CD4-positive, alpha-beta T cell treated with Interferon alpha-2 for 1 hour (primary cell): Measurements from ENCODE around the gene FOXP1.

Source experiments
- DNase-seq, 2 donors: peaks; one replicate each; pipeline ENCODE4 v3.0.0-alpha.2; 2020 to 2022

The FOXP1 gene

DNA sequence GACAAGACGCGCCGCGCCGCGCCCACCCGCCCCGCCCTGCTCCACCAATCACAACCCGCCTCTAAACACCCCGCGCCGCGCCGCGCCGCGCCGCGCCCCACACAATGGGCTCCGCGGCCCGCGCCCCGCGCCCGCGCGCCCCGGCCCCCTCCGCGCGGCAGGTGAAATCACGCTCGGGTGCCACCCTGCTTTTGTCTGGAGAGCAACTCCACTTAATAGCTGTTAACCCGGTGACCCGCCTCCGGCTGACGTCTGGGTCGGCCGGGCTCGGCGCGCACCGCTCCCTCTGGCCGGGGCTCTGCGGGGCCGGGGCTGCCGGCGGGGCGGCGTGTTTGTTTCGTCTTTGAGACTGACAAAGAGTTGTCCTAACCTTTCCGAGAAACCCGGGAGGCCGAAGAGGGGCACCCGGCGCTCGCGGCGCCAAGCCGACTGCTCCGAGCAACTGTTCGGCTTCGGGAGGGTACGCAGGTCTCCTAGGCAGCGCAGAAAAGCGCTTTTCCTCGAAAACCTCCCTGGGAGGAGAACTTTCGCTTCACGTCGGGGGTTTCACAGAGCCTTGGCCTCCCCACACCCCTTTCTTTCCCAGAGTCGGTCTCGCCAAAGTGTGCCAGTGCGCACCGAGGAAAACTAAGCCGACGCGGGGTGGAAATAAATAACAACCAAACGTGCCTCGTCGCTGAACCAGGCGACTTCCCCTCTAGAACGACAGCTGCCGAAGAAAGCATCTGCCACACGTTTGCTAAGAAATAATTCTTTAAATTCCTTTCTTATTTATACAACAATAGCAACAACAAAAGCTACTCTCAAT is 518.4 kb downstream of the FOXP1 start:
- peak; percentile 62 to 77 for DNase-seq

DNA sequence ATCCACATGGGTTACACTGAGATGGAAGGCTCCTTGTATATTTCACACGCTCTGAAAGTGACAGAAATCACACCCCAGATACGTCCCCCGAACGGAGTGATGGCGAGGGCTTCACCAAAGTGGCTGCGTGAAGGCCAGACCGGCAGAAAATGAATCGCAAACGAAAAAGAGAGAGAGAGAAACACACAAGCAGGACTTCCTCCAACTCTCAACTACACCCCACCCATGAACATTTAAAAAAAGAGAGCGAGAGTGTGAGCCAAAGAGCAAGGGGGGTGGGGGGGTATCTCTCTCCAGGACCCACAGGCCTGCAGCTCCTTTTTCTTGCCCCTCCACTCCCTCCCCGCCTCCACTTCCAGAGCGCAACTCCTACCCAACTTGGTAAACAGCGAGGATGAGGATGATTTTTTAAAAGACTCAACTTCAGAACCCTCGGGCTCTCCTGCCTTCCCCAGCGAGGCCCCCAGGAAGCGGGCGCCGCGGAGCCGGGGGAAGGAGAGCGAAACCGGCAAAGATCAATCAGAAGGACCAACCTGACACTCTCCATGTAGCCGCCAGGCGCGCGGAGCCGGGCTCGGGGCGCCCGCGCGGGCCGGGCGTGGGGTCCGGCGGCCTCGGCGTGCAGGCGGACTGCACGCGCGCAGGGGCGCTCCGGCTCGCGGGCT is 519.1 kb downstream of the FOXP1 start:
- peak; percentile 54 to 79 for DNase-seq

DNA sequence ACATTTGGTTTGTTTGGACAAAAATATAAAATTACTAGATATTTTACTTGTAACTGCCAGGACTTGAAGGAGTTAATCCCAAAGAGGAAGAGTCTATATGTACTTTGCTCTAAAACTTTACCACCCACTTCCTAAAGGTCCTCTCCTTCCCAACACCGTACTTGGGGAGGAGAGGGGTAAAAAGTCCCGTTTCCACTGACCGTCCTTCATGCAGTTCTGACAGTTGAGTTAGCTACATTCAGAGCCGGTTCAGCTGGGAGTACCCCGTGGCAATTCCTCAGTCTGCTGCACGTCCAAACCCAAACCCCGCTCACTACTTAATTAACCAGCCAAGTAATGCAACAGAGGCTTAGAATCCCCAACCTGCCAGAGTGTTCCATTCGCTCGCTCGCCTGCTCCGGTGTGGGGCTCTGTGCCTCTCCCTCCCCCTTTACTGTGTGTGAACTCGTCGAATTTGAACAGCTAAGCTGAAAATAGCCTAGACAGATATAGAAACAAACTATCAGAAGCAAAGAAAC is 519.7 kb downstream of the FOXP1 start:
- DNase-seq, result peak in 1 of 2 donors; percentile 18

DNA sequence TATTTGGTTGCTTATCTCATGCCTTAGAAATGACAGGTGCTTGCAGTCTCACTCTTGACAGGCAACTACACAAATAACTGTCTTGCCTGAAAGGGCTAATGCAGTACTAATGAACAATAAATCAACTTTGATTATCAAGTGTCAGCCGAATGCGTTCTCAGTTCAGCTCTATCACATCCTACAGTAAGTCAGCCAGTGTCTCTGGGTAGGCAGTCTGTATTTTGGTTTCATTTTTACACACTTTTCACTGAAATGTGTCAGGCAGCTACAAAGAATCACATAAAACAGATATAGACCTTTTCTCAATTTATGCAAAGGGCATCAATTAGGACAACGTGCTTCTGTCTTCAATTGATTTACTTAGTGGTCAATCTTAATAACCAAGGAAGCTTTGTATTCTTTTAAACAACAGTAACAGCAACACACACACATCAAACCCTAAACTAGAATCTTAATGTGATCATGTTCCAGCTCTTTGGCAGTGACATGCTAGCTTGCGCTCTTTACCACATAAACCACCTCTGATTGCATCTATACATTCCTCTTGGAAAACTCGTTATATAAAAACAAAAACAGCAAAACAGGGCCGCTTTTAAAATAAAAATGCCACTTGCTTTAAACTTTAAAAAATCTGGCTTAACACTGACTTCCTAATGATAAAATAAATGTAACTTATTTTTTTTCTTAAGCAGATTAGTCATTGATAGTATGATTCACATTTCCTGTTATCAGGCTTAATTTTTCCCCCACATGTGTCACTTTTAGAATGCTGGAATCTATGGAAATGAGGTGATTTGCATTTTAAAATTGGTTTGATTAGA is 520.4 kb downstream of the FOXP1 start:
- peak in 1 of 2 donors; percentile 57 for DNase-seq

DNA sequence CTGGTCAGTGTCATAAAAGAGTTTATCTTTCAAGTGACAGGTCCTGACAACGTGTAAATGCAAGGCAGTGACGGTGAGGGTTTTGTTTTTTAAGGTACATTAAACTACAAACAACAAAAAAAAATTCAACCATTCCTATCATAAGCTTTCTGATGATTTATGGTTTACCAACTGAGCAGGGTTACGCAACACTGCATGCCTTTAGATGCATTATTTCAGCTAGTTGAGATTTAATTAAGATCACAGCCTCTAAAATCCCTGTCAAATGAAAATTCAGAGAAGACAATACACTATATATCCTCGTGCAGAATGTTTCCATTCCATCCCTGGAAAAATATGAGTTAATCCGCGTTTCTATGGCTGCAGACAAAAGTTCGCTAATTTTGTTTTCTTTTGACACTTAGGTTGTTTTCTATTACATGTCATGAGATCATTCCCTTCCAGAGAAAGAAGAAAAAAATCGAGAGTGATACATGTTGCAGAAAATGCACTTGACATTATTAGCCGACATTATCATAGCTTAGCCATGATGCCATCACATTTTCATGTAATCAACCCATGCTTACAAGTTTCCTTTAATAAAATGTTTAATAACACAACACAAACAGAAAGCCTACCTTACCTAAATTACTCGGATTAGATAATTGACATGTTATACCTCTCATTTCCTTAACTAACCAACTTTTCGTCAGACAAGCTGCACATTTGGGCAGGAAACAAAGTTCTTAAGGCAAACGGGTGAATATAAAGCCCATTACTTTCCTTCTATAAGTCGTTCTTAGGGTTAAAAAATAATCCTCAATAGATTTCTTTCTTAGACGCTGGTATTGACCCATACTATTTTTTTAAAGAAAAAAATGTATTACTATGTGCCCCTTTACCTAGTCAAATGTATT is 521.2 kb downstream of the FOXP1 start:
- DNase-seq, result peak in 1 of 2 donors; percentile 29

DNA sequence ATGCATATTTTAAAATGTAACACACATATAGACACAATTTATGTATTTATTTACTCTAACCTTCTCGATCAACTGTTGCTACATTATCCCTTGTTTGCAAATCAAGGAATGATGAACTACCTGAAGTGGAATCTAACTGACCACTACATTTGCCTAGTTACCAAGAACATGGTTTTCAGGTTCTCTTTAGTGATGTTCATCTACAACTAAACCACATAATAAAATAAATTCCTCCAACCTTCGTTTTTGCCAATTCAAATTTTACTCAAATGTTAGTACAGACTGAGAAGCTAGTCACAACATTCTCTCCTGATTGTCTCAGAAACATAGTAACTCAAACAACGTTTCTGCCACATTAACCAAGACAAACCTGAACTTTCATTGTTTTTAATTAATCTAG is 521.9 kb downstream of the FOXP1 start:
- no peak for DNase-seq

DNA sequence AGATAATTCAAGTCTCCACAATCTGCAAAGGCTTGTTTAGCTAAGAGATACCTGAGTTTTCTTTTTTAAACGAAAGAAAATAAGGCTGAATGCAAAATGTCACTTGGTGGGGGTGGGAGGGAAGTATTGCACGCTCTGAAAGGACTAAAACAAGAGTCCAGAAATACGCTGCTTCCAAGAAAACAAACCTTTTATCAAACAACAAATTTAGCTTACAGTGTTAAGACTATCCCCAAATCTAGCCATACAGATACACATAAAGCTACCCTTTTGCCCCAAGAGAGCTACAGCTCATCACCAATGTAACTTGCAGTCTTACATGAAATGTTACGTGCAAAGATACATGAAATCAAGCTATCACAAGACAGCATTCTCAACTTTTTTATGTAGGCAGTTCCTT is 522.5 kb downstream of the FOXP1 start:
- no peak for DNase-seq

DNA sequence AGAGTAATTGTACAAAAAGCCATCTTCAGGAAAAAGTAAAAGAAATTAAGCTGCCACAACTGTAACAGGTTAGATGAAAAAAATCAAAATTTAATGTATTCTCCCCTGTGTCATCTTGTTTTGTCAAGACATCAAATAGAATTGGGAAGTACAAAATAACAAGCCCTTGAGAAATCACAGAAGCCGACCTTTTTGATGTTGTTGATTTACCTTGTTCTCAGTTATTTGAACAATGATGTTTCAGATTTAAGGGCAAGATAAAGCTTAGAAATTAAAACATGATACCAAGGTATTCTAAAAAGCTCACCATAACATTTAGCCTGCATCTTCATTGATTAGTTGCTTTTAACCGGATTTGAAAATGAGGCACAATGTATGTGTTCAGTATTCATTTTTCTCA is 523.0 kb downstream of the FOXP1 start:
- peak in 1 of 2 donors; percentile 44 for DNase-seq

DNA sequence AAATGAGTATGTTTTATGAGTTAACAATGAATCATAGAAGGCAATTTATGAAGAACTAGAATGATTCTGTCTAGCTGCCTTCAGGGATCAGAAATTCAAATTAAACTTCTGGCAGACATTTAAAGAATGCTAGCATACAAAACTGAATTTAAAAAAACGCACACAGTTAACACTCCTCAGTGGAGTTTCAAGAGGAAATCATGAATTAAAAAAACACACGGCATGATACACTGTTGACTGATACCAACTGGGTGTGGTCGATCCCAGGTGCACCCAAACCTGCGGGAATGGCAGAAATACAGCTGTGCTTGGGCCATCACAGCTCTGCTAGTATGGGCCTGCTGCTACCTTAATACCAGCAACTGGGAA is 526.0 kb downstream of the FOXP1 start:
- DNase-seq, result no peak

DNA sequence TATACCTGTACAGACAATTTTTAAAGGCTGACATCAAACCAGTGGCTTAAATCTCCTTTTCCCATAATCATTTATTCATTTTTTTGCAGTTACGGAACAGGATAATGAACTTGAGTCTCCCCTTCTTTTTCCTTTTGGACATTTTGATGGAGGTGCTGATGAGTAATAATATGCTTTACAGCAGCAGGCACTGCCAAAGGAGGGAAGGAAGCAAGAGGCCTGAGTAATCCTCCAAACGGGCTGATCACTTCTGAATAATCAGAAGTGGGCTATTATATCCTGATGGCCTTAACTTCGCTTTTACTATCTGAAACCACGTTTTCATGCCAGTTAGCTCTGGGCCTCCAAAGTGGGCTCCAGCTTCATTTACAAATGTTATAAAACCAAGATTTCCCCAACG is 527.2 kb downstream of the FOXP1 start:
- no peak for DNase-seq

DNA sequence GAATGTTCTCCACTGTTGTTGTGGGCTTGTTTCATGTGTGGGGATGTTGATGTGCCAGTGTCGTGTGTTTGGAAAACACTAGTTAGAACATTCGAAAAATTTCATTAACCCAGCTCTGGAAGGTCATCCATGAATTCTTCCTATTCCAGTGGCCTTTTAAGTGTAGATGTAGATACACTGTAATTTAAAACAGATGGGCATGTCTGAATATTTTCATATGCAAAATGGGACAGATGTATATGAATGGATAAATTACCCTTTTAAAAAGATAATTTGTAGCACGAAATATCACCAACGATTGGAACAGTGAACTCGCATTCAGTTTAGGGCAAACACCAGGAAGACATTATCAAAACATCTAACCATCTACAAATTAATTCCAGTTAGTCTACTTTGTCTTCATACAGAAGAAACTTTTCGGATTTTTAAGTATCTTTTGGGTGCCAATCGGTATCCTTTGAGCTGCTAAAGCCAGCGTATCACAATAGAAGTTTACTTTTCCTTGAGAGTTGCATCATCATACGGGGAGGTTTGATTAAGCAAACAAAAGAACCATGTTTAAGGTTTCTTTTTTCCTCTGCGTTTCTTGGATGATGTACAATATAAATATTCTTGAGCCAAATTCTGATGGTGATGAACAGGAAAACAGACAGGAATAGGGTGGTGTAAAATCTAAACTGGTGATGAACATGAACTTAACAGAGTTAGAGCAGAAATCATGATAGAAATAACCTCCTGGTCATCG is 528.1 kb downstream of the FOXP1 start:
- no peak for DNase-seq

DNA sequence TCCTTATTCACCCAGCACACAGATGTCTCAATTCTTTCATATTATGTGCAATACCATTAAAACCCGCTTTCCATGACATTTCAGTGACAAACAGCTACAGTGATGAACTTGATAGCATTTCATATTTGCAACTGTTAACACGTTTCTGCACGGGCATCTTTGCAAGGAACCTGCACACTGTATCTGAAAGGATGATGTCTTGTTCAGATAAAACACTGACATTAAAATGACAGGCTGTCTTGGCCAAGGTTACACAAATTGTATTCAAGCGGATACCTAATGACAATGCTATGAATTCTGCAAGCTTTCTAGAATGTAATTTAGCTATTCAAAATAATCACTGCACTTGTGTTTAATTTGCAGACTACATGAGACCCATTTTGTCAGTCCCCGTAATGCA is 529.2 kb downstream of the FOXP1 start:
- DNase-seq, result no peak

DNA sequence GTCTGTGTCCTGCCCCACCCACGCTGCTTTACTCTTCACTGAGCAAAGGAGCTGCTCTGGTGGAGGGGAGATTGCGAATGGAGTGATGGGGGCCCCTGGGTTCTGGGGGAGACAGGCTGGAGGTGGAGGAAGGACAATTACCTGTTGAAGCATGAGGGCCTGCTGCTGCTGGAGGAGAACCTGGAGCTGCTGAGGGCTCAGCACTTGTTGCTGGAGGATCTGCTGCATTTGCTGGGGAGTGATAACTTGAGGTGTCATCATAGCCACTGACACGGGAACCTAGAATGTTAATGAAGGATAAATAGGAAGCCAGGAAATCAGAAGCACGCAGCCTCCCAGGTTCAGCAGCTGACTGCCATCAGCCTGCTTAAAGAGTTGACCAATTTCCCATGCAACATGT is 530.0 kb downstream of the FOXP1 start:
- DNase-seq, result no peak

DNA sequence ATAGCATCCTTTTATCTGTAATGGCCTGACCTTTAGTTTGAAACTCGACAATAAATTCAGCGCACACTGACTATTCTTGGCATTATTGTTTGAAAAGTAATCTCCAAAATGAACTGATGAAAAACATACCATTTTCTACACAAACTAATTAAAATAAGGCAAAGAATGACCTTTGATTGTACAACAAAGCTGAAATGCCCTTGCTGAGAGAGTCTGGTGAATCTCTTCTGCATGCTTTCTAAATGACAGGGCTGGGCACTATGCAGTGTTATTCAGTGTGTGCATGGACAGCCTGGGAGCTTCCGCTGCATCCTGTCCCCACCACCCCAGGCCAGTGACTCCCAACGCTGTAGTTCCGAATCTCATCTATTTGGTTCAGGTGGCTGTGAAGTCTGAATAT is 530.8 kb downstream of the FOXP1 start:
- DNase-seq, result no peak

DNA sequence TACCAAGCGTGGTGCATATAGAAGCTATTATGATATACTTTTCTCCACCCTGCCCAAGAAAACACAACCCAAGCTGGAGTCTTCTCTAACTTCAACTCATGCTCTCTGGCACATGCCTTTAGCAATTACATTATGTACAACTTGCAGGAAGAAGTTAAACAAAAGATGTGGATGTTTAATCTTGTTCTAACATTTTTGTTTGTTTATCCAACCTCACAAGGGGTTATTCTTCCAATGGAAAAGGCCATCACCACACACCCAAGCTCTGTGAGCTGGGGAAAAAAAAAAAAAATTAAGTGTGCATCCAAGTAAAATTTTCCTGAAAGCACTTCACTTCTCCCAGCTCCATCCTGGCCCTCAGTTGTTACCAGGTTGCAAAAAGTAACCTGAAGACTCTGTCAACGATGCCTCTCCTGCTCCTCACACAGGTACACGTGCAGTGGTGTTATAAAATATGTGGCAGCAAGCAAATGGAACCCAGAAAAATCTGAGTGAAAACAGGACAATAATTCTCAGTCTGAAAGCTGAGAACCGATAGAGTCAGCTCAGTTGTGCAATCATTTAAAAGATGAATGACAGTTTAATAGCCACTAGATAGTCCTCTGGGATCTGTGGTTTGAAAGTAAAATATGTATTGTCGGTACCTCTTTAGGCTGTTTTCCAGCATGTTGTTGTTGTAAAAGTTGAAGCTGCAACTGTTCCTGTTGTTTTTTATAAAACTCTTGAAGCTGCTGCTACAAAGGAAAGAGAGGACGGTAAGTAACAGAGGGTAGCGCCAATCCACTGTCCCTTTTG is 531.4 kb downstream of the FOXP1 start:
- no peak for DNase-seq

DNA sequence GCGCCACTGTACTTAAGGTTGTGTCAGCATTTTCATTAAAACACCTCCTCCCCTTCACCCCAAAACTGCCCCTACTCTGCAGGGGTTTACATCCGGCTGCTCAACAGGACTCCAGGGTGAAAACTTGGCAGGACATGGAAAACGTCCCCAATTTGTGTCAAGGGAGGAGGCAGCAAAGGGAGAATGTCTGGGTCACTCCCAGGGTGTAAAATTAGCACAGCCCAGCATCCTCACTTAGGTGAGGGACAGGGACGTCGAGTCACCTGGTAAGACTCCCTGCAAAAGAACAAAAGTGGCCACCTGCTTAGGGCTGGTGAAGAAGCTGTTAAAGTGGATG is 532.3 kb downstream of the FOXP1 start:
- DNase-seq, result no peak

DNA sequence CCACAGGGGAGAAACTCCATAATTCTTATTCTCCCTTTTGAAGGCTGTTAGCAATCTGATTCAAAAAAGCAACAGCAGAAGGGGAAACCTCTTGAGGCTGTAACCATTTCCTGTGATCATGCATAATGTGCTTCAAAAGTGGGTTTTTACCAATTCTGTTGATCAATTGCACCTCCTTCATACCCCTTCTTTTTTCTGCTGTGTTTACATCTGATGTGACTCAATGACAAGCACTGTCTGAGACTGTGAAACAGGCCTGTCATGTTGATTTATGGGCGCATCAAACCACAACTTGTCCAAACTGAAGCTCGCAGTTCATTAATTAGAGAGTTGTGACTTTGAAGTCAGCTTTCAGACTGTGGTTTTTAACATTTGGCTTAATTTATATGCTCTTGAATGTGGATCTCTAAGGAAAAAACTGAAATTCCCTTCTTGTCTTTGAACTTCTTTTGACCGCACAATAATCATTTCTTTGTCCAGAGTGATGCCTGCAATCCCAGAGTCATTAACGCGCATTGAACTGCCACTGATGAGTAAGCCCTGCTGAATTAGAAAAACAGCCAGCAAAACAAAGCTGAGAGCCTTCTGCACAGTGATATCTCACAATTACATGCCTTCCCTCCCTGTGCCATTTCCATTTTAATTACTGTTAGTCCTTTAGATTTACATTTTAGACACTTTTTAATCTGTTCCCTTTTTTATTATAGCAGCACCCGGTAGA is 532.8 kb downstream of the FOXP1 start:
- DNase-seq, result peak; percentile 20 to 71

DNA sequence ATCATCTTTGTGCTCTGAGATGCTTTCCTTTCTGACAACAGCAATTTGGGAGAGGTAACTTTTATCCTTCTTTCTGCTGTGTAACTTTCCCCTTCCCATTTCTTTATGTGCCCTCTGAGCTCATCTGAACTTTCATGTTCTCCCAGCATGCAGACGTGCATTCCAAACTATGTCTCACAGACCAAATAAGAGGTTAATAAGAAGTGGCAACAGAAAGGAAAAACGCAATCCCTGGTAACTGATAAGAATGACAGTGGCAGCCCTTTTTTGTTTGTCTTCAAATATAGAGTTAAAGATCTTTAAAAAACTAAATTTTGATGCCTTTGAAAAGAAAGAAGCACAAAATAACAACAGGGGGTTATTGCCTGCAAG is 533.4 kb downstream of the FOXP1 start:
- DNase-seq, result no peak

DNA sequence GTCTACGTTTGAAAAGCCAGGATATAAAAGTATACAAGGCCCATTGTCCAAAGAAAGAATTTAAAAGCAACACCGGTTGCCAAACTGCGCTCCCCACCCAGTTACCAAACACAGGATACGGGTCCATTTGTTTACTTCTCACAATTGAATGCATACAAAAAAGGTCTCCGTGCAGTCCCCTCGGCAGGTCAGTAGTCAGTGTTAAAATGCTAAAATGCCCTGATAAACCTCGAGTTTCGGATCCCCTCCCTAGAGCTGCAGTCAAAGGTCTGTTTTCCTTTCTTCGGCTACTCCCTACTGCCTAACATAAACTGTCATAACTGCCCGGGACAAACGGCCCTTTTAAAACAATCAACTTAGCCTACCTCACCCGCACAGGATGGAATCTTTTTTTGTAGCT is 534.6 kb downstream of the FOXP1 start:
- no peak for DNase-seq
